Keratinocyte (primary cell): ENCODE data around the gene REPS1.

Experiments used
- EZH2 ChIP-seq: IDR thresholded peaks from one replicate; pipeline ENCODE4 v1.6.1; 2012; ENCODE audit warnings: inconsistent platforms, mild to moderate bottlenecking, low read length, moderate library complexity
- TF ChIP-seq, protein P1 (sequence below), 3 experiments: IDR thresholded peaks in 1 of 3; conservative IDR thresholded peaks in 1 of 3; optimal IDR thresholded peaks in 1 of 3; 2 replicates in 2 of 3; 3 replicates in 1 of 3; pipeline versions ENCODE3 to v1.5.1; 2011; ENCODE audit warnings: low read length in 3 of 3, mild to moderate bottlenecking in 3 of 3, moderate library complexity in 2 of 3, control low read depth in 1 of 3, inconsistent platforms in 1 of 3; ENCODE audit not compliant: insufficient read depth in 2 of 3; ENCODE audit errors: extremely low read depth in 1 of 3

DNA sequence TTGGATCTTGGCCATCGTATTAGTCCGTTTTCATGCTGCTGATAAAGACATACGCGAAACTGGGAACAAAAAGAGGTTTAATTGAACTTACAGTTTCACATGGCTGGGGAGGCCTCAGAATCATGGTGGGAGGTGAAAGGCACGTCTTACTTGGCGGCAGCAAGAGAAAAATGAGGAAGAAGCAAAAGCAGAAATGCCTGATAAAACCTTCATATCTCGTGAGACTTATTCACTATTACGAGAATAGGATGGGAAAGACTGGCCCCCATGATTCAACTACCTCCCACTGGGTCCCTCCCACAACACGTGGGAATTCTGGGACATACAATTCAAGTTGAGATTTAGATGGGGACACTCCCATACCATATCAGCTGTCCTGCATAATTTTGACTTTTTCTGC lies 20.1 kb upstream of the REPS1 start:
- TF ChIP-seq, protein P1, sequence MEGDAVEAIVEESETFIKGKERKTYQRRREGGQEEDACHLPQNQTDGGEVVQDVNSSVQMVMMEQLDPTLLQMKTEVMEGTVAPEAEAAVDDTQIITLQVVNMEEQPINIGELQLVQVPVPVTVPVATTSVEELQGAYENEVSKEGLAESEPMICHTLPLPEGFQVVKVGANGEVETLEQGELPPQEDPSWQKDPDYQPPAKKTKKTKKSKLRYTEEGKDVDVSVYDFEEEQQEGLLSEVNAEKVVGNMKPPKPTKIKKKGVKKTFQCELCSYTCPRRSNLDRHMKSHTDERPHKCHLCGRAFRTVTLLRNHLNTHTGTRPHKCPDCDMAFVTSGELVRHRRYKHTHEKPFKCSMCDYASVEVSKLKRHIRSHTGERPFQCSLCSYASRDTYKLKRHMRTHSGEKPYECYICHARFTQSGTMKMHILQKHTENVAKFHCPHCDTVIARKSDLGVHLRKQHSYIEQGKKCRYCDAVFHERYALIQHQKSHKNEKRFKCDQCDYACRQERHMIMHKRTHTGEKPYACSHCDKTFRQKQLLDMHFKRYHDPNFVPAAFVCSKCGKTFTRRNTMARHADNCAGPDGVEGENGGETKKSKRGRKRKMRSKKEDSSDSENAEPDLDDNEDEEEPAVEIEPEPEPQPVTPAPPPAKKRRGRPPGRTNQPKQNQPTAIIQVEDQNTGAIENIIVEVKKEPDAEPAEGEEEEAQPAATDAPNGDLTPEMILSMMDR (optimal IDR thresholded peaks at IDR 0.05 in 1 of 3, IDR thresholded peaks at IDR 0.05 in 1 of 3, conservative IDR thresholded peaks at IDR 0.05 in 1 of 3; ENCODE audit: extremely low read depth in 1 of 3, insufficient read depth in 2 of 3, low read length in 3 of 3) = no peak
- TF ChIP-seq EZH2 = no peak
